Endothelial cell (in vitro differentiated cells): ENCODE data around the gene LILRA5. TPM values are rescaled to one million over a fixed set of nuclear protein-coding genes. Genes with fewer than 3 reads are reported as not detected.
"Not testable (repeated sequence)": the region's sequence is repeated elsewhere in the genome, so short reads cannot be mapped to it uniquely, and the experiment has no call there.

Experiments used
- DNase-seq: peaks from one replicate; pipeline ENCODE4 v3.0.0; 2021; ENCODE audit warnings: low spot score
- H3K27ac Mint-ChIP-seq: one replicate; pipeline ENCODE4 v1.8.0; 2021; ENCODE audit warnings: mixed read lengths, inconsistent platforms; ENCODE audit not compliant: unreplicated experiment
- H3K27me3 Mint-ChIP-seq: one replicate; pipeline ENCODE4 v1.8.0; 2021; ENCODE audit warnings: mild to moderate bottlenecking, moderate library complexity, mixed read lengths, inconsistent platforms; ENCODE audit not compliant: unreplicated experiment
- H3K36me3 Mint-ChIP-seq: one replicate; pipeline ENCODE4 v1.8.0; 2021; ENCODE audit warnings: mild to moderate bottlenecking, low read depth, mixed read lengths, inconsistent platforms; ENCODE audit not compliant: unreplicated experiment
- H3K4me1 Mint-ChIP-seq: one replicate; pipeline ENCODE4 v1.8.0; 2021; ENCODE audit warnings: mild to moderate bottlenecking, mixed read lengths, inconsistent platforms; ENCODE audit not compliant: unreplicated experiment
- H3K4me3 Mint-ChIP-seq: one replicate; pipeline ENCODE4 v1.8.0; 2021; ENCODE audit warnings: mild to moderate bottlenecking, mixed read lengths, inconsistent platforms; ENCODE audit not compliant: unreplicated experiment
- H3K9me3 Mint-ChIP-seq: one replicate; pipeline ENCODE4 v1.8.0; 2021; ENCODE audit warnings: mixed read lengths, inconsistent platforms; ENCODE audit not compliant: unreplicated experiment
- total RNA-seq: library from RNA; stranded (reverse); fragmentation: NEBNext Ultra II Directional; extraction: Animal tissue kit (Norgen Biotek cat#: 25700); gene quantifications from one replicate; pipeline ENCODE4 v1.2.1, GENCODE V29; 2021; ENCODE audit not compliant: unreplicated experiment
- TF ChIP-seq, protein P1 (sequence below): fragments of 200-600 bp; sonication (generic); IDR thresholded peaks from one replicate; pipeline ENCODE4 v1.5.0; 2021; ENCODE audit warnings: antibody characterized with exemption; ENCODE audit not compliant: unreplicated experiment

Gene LILRA5
- total RNA-seq, 1 donor from 2014 or later = not detected

DNA sequence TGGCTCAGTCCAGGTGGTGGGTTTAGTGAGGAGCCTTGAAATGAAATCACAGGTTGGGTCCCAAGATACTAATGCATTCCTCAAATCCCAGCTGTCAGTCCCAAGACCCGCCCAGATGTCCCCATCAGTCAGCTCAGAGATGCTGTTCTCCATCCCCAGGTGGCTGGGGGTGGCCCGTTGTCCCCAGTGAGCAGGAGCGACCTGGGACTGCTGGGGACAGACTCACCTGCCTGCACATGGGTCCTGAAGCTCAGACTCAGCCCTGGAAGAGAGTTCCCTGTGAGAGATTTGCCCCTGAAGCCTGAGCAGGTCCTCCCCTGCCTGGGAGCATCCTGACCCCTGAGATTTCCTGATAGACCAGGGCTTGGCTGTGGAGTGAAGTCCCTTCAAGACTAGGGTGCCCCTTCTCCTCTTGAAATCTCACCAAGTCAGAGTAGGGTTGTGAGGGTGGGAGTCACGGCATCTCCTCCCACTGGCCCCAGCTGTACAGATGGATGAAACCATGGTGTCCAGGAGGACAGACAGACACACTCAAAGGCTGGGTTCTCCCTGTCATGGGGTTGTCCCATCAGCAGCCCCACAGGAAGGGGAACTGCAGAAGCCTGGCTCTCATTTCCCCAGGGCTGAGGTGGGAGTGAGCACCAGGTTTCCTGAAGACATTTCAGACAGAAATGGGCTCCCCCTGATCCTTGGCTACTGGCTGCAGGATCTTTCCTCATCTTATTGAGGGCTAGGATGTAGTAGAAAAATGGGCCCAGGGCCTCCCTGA, 14.4 kb downstream of the LILRA5 start:
- no peak overlapping the region for H3K27ac Mint-ChIP-seq
- no peak for DNase-seq
- no peak overlapping the region for H3K4me3 Mint-ChIP-seq
- H3K9me3 Mint-ChIP-seq = no peaks in the 10 kb centered on the region
- peaks cover 3% of the 10 kb centered on the region for H3K27me3 Mint-ChIP-seq
- H3K36me3 Mint-ChIP-seq = no peaks in the 10 kb centered on the region
- TF ChIP-seq, protein P1, sequence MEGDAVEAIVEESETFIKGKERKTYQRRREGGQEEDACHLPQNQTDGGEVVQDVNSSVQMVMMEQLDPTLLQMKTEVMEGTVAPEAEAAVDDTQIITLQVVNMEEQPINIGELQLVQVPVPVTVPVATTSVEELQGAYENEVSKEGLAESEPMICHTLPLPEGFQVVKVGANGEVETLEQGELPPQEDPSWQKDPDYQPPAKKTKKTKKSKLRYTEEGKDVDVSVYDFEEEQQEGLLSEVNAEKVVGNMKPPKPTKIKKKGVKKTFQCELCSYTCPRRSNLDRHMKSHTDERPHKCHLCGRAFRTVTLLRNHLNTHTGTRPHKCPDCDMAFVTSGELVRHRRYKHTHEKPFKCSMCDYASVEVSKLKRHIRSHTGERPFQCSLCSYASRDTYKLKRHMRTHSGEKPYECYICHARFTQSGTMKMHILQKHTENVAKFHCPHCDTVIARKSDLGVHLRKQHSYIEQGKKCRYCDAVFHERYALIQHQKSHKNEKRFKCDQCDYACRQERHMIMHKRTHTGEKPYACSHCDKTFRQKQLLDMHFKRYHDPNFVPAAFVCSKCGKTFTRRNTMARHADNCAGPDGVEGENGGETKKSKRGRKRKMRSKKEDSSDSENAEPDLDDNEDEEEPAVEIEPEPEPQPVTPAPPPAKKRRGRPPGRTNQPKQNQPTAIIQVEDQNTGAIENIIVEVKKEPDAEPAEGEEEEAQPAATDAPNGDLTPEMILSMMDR = no peak
- H3K4me1 Mint-ChIP-seq = no peaks in the 10 kb centered on the region

DNA sequence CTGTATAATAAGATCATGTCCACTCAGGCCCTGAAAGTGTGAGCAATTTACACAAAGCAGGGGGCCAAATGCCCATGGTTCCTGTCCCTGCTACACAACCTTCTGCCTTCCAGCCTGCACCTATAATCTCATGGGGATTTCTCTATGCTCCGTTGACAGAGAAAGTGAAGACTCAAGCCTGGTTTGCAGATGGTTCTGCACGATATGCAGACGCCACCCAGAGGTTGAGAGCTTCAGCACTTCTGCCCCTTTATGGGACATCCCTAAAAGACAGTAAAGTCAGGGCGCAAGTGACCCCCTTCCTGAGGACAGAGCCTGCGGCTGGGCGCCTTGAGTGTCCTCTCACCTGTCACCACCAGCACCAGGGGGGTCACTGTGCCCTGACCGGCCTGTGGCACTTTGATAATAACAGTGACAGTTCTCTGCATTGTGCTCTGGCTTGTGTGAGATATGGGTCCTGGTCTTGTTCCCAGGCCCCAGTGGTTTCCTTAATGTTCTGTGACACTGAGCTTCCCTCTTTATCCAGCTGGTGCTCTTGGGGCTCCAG, 15.1 kb downstream of the LILRA5 start:
- Mint-ChIP-seq H3K4me3 (no peak overlapping the region), H3K27ac (no peak overlapping the region), H3K36me3 (no peaks in the 10 kb centered on the region), H3K9me3 (no peaks in the 10 kb centered on the region), H3K4me1 (no peaks in the 10 kb centered on the region), H3K27me3 (peaks cover 6% of the 10 kb centered on the region)
- no peak for DNase-seq
- TF ChIP-seq, protein P1 = no peak

DNA sequence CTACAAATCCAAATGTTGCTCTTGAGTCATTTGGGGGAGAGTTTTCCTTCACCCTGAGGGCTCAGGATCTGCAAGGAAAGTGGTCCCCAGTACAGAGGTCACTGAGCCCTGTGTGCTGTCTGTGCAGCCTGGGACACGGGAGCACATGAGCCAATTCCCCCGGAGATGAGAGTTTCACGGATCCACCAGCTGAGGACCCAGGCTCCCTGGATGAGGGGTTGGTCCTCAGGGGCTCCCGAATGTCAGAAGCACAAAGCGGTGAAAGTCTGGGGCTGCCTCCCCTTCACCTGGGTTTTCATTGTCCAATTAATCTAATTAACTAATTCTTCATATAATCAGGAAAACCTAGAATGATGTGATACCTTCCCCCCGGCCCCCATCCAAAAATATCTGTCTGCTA, 18.4 kb downstream of the LILRA5 start:
- no peaks in the 10 kb centered on the region for H3K4me1 Mint-ChIP-seq
- H3K27me3 Mint-ChIP-seq = peaks cover 6% of the 10 kb centered on the region
- H3K4me3 Mint-ChIP-seq = no peak overlapping the region
- no peaks in the 10 kb centered on the region for H3K9me3 Mint-ChIP-seq
- TF ChIP-seq, protein P1 = no peak
- H3K27ac Mint-ChIP-seq = no peak overlapping the region
- H3K36me3 Mint-ChIP-seq = no peaks in the 10 kb centered on the region
- DNase-seq = no peak

DNA sequence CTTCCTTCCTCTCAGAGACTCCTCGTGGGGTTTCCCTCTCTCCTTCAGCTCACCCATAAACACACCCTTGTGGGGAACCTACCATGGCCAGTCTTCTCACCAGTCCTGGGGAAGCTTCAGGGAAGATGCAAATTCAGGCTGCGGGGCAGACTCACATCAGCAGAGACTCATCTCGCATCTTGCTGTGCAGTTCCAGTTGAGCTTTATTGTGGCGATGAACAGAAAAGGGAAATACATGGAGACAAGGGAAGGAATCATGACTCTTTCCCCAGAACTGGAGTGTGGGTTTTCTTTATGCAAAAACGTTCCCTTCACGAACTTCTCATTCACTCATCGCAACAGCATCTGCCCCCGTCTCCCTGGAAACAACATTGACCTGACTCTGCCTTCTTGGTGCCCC, 23.8 kb downstream of the LILRA5 start:
- not testable (repeated sequence) for H3K27me3 Mint-ChIP-seq, H3K36me3 Mint-ChIP-seq, H3K9me3 Mint-ChIP-seq, H3K27ac Mint-ChIP-seq, H3K4me3 Mint-ChIP-seq, H3K4me1 Mint-ChIP-seq, DNase-seq

DNA sequence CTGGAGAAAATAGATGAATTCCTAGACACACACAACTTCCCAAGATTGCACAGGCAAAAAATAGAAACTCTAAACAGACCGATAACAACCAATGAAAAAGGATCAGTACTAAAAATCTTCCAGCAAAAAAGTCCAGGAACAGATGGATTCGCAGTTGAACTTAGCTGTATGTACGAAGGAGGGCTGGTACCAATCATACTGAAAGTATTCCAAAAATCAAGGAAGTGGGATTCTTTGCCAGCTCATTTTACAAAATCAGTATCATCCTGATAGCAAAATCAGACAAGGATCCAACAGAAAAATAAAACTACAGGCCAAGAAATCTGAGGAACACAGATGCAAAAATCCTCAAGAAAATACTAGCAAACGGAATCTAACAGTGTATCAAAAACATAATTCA, 25.5 kb downstream of the LILRA5 start:
- no peaks in the 10 kb centered on the region for H3K9me3 Mint-ChIP-seq
- H3K27me3 Mint-ChIP-seq = no peaks in the 10 kb centered on the region
- H3K27ac Mint-ChIP-seq = no peak overlapping the region
- H3K4me3 Mint-ChIP-seq = no peak overlapping the region
- TF ChIP-seq, protein P1 = no peak
- H3K4me1 Mint-ChIP-seq = peaks cover 6% of the 10 kb centered on the region
- DNase-seq = no peak
- peaks cover 3% of the 10 kb centered on the region for H3K36me3 Mint-ChIP-seq

DNA sequence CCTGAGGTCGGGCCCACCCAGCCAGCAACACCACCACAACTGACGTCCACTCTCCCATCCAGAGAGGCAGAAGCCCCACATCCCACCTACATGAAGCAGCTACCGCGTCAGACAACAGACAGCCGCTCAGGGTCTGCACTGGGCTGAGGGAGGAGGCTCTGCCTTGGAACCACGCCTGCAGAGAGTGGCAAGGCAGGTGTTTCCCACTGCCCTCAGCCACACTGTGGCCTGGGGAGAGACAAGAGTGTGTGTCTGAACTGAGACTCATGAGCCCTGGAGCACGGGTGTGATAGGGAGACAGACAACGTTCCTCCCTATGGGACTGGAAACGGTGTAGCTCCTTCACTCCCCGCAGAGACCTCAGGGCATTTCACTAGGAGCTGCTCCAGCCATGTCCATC, 26.7 kb downstream of the LILRA5 start:
- H3K9me3 Mint-ChIP-seq, H3K27ac Mint-ChIP-seq, H3K27me3 Mint-ChIP-seq, H3K4me3 Mint-ChIP-seq, DNase-seq, H3K36me3 Mint-ChIP-seq, H3K4me1 Mint-ChIP-seq: not testable (repeated sequence)

DNA sequence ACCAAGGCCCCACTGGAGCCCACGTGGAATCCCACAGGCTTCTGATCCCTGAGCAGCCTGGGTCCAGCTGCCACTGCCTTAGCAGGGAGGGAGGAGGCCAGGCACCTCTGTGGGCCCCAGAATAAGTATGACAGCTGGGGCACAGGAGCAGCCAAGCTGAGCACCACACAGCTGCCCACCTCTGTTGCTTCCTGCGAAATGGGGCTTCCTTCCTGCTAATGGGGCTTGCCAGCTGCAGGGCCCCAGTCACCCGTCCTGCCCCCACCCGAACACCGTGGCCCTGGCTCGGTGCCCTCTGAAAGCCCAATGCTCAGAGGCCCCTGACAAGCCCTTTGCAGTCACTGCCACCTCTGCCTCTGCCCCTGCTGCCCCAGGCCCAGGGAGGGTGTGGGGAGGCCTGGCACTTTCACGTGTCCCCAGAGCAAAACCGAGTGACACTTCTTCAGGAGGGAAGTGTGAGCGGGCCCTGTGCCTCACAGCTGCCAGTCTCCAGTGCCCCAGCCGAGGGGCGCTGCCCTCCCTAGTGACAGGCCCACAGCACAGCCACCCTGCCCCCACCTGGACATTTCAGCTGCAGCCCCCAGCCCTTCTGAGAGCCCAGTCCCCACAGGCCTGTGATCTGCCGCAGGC, 27.4 kb downstream of the LILRA5 start:
- not testable (repeated sequence) for H3K4me3 Mint-ChIP-seq, H3K36me3 Mint-ChIP-seq, H3K9me3 Mint-ChIP-seq, H3K27ac Mint-ChIP-seq, DNase-seq, H3K27me3 Mint-ChIP-seq, H3K4me1 Mint-ChIP-seq
